ENCODE measurements around the gene C16orf74.

C16orf74 gene

GRCh38 chr16:85761861-85762260, 11.0 kb upstream of the C16orf74 start:
- Histone ChIP-seq H3K4me3 (ENCODE audit: low read length) (no peak overlapping the region), H3K27me3 (ENCODE audit: control insufficient read depth, low read length) (peaks cover 56% of the 10 kb centered on the region), H3K27ac (ENCODE audit: low read depth, low read length) (no peak overlapping the region), H3K9me2 (replicated peaks; ENCODE audit: control insufficient read depth, low read length) (no peaks in the 10 kb centered on the region), H3F3A (ENCODE audit: control insufficient read depth, insufficient read depth) (peaks cover 20% of the 10 kb centered on the region), H3K36me3 (ENCODE audit: control insufficient read depth, low read length) (no peaks in the 10 kb centered on the region), H3K79me2 (ENCODE audit: control insufficient read depth, low read length) (no peaks in the 10 kb centered on the region), H4K20me1 (ENCODE audit: control insufficient read depth, insufficient read depth, low read depth, low read length) (peaks cover 10% of the 10 kb centered on the region; the same call in 1 of the 2 replicates), H3K4me1 (ENCODE audit: control insufficient read depth, low read length) (peaks cover 41% of the 10 kb centered on the region), H3K4me2 (ENCODE audit: low read length) (no peak overlapping the region), H3K9me3 (ENCODE audit: control insufficient read depth, insufficient read depth, low read length) (no peaks in the 10 kb centered on the region)
- TF ChIP-seq CTCF (IDR thresholded peaks at IDR 0.05; ENCODE audit: low read depth, low read length, poor library complexity, severe bottlenecking) (no peak), EZH2phosphoT487 (IDR thresholded peaks at IDR 0.05; ENCODE audit: borderline replicate concordance, low read length) (no peak)

- Histone ChIP-seq H4K20me1 (ENCODE audit: control insufficient read depth, insufficient read depth, low read depth, low read length) (peaks cover 10% of the 10 kb centered on the region; the same call in 1 of the 2 replicates), H3K36me3 (ENCODE audit: control insufficient read depth, low read length) (no peaks in the 10 kb centered on the region), H3K4me3 (ENCODE audit: low read length) (peak overlapping the region; percentile 51), H3F3A (ENCODE audit: control insufficient read depth, insufficient read depth) (peaks cover 31% of the 10 kb centered on the region), H3K27me3 (ENCODE audit: control insufficient read depth, low read length) (peaks cover 60% of the 10 kb centered on the region), H3K27ac (ENCODE audit: low read depth, low read length) (peak overlapping the region; percentile 42), H3K79me2 (ENCODE audit: control insufficient read depth, low read length) (no peaks in the 10 kb centered on the region), H3K4me2 (ENCODE audit: low read length) (peak overlapping the region; percentile 82), H3K9me3 (ENCODE audit: control insufficient read depth, insufficient read depth, low read length) (no peaks in the 10 kb centered on the region), H3K9me2 (replicated peaks; ENCODE audit: control insufficient read depth, low read length) (no peaks in the 10 kb centered on the region), H3K4me1 (ENCODE audit: control insufficient read depth, low read length) (peaks cover 61% of the 10 kb centered on the region)
- TF ChIP-seq EZH2phosphoT487 (IDR thresholded peaks at IDR 0.05; ENCODE audit: borderline replicate concordance, low read length) (no peak), CTCF (IDR thresholded peaks at IDR 0.05; ENCODE audit: low read depth, low read length, poor library complexity, severe bottlenecking) (peak; percentile 80)
These were observed 8.9 kb upstream of the C16orf74 start for GRCh38 chr16:85759631-85760419.

- H3K79me2 ChIP-seq (ENCODE audit: control insufficient read depth, low read length), result no peaks in the 10 kb centered on the region
- H3K4me2 ChIP-seq (ENCODE audit: low read length), result peak overlapping the region; percentile 82
- H3F3A ChIP-seq (ENCODE audit: control insufficient read depth, insufficient read depth), result peaks cover 31% of the 10 kb centered on the region
- TF ChIP-seq CTCF (IDR thresholded peaks at IDR 0.05; ENCODE audit: low read depth, low read length, poor library complexity, severe bottlenecking), result no peak
- TF ChIP-seq EZH2phosphoT487 (IDR thresholded peaks at IDR 0.05; ENCODE audit: borderline replicate concordance, low read length), result no peak
- H3K27ac ChIP-seq (ENCODE audit: low read depth, low read length), result peak overlapping the region; percentile 42
- H3K4me3 ChIP-seq (ENCODE audit: low read length), result peak overlapping the region; percentile 51
- H3K4me1 ChIP-seq (ENCODE audit: control insufficient read depth, low read length), result peaks cover 68% of the 10 kb centered on the region
- H3K27me3 ChIP-seq (ENCODE audit: control insufficient read depth, low read length), result peaks cover 61% of the 10 kb centered on the region
- H3K9me3 ChIP-seq (ENCODE audit: control insufficient read depth, insufficient read depth, low read length), result no peaks in the 10 kb centered on the region
- H4K20me1 ChIP-seq (ENCODE audit: control insufficient read depth, insufficient read depth, low read depth, low read length), result peaks cover 10% of the 10 kb centered on the region; the same call in 1 of the 2 replicates
- no peaks in the 10 kb centered on the region for H3K9me2 ChIP-seq (replicated peaks; ENCODE audit: control insufficient read depth, low read length)
- no peaks in the 10 kb centered on the region for H3K36me3 ChIP-seq (ENCODE audit: control insufficient read depth, low read length)
These were observed 8.2 kb upstream of the C16orf74 start for GRCh38 chr16:85759136-85759535.
